K562 (cell line): ENCODE measurements around the gene MON1A. TPM values are rescaled to one million over a fixed set of nuclear protein-coding genes. Genes with fewer than 3 reads are reported as not detected.

Experiments
- ATAC-seq: fragments of 200-7000 bp; cut with Tn5 transposase; 3 replicates; pipeline ENCODE4 v1.9.1; 2020; ENCODE audit warnings: moderate library complexity
- BruUV-seq: library from RNA; stranded (reverse); fragments of 400-500 nt; replicated peaks from 2 replicates; lab custom pipeline; 2021; lab: Mats Ljungman, UMichigan
- CTCF ChIA-PET: fragments of 300-600 bp; formaldehyde crosslinking; extraction: SDS; loops from one replicate; lab custom pipeline; 2021; ENCODE audit warnings: low intra/inter-chr PET ratio; lab: Yijun Ruan, JAX
- POLR2A ChIA-PET: fragments of 300-600, 350-650 bp; sonication (Branson Sonifier 250); formaldehyde crosslinking; extraction: SDS; loops from one replicate; lab custom pipeline; 2021; ENCODE audit warnings: antibody characterized with exemption, inconsistent platforms; lab: Yijun Ruan, JAX
- DNase-seq, 4 experiments: peaks; one replicate each; pipeline versions ENCODE4 v3.0.0 to v3.0.0-alpha.2; 2011 to 2018; ENCODE audit warnings: low spot score in 3 of 4, mixed read lengths in 3 of 4; ENCODE audit errors: extremely low read depth in 1 of 4
- FAIRE-seq: peaks from 2 replicates; lab custom pipeline; 2011; peaks lifted over from hg19 to GRCh38; lab: Jason Lieb, UNC
- H2AFZ ChIP-seq: 2 replicates; pipeline ENCODE4 v1.6.0; 2011; ENCODE audit warnings: low read depth, low read length, control low read depth, inconsistent platforms
- H3K27ac ChIP-seq: fragments of 200-600 bp; 3 replicates; pipeline ENCODE4 v1.8.0; 2011; ENCODE audit warnings: low read depth, mild to moderate bottlenecking, control low read depth, inconsistent platforms, low read length, moderate library complexity, mixed read lengths; ENCODE audit errors: extremely low read depth
- H3K27me3 ChIP-seq, 2 experiments: fragments of 300-600 bp in 1 of 2; 2 replicates in 1 of 2; 3 replicates in 1 of 2; pipeline versions ENCODE4 v1.6.0 to v1.8.0; 2011; ENCODE audit warnings: inconsistent platforms in 2 of 2, low read length in 2 of 2, mild to moderate bottlenecking in 1 of 2, mixed read lengths in 1 of 2, moderate library complexity in 1 of 2; ENCODE audit not compliant: control insufficient read depth in 2 of 2, insufficient read depth in 2 of 2
- H3K36me3 ChIP-seq: fragments of 300-600 bp; 3 replicates; pipeline ENCODE4 v1.8.0; 2011; ENCODE audit warnings: mild to moderate bottlenecking, low read length, inconsistent platforms; ENCODE audit not compliant: control insufficient read depth, insufficient read depth
- H3K4me1 ChIP-seq, 2 experiments: fragments of 200-600 bp in 1 of 2; replicated peaks in 1 of 2; 2 replicates in 1 of 2; 3 replicates in 1 of 2; pipeline versions ENCODE4 v1.5.1 to v1.8.0; 2011; ENCODE audit warnings: inconsistent platforms in 2 of 2, low read length in 2 of 2, mild to moderate bottlenecking in 1 of 2, mixed read lengths in 1 of 2, moderate library complexity in 1 of 2; ENCODE audit not compliant: control insufficient read depth in 2 of 2, insufficient read depth in 2 of 2
- H3K4me2 ChIP-seq: 2 replicates; pipeline ENCODE4 v1.6.1; 2011; ENCODE audit warnings: low read length, control low read depth, inconsistent platforms, mixed read lengths; ENCODE audit not compliant: insufficient read depth
- H3K4me3 ChIP-seq: fragments of 200-600 bp; sonication (generic), shearing (Covaris generic); 2 replicates; pipeline ENCODE4 v1.5.1; 2016; ENCODE audit warnings: control low read depth, inconsistent platforms
- H3K79me2 ChIP-seq: fragments of 200-600 bp; 3 replicates; pipeline ENCODE4 v1.8.0; 2011; ENCODE audit warnings: low read length, inconsistent platforms; ENCODE audit not compliant: control insufficient read depth, insufficient read depth
- H3K9ac ChIP-seq, 2 experiments: 2 replicates each; pipeline versions ENCODE4 v1.6.0 to v1.6.1; 2011; ENCODE audit warnings: low read depth in 2 of 2, low read length in 2 of 2, control low read depth in 1 of 2, inconsistent platforms in 1 of 2, mild to moderate bottlenecking in 1 of 2, mixed read lengths in 1 of 2; ENCODE audit not compliant: insufficient read depth in 1 of 2
- H3K9me1 ChIP-seq: one replicate; pipeline ENCODE4 v1.6.0; 2011; ENCODE audit warnings: inconsistent platforms, mild to moderate bottlenecking, low read length, moderate library complexity; ENCODE audit not compliant: control insufficient read depth, insufficient read depth
- H3K9me3 ChIP-seq: replicated peaks from 2 replicates; pipeline ENCODE4 v1.5.1; 2011; ENCODE audit warnings: low read depth, low read length, inconsistent platforms; ENCODE audit not compliant: control insufficient read depth, insufficient read depth
- H4K20me1 ChIP-seq: replicated peaks from 2 replicates; pipeline ENCODE4 v1.6.1; 2011; ENCODE audit warnings: low read length, inconsistent platforms, mixed read lengths; ENCODE audit not compliant: control insufficient read depth, insufficient read depth
- EWSR1 ChIP-seq: fragments of 450-650 bp; IDR thresholded peaks from 2 replicates; pipeline ENCODE4 v1.6.1; 2018; ENCODE audit warnings: borderline replicate concordance, mild to moderate bottlenecking, low read depth, moderate library complexity; ENCODE audit not compliant: partially characterized antibody
- FIP1L1 ChIP-seq: fragments of 200-400 bp; formaldehyde crosslinking; IDR thresholded peaks from 2 replicates; pipeline ENCODE4 v1.6.1; 2018; ENCODE audit warnings: mild to moderate bottlenecking, low read depth, low read length; ENCODE audit not compliant: poor library complexity, severe bottlenecking
- GTF2A2 ChIP-seq: IDR thresholded peaks from 2 replicates; pipeline ENCODE4 v1.6.1; 2016; ENCODE audit warnings: mild to moderate bottlenecking, missing genetic modification characterization, missing compliant biosample characterization
- HDAC1 ChIP-seq, 2 experiments: fragments of 450-650 bp; IDR thresholded peaks; 2 replicates each; pipeline ENCODE4 v1.6.1; 2016 to 2017; ENCODE audit warnings: inconsistent platforms in 1 of 2, mild to moderate bottlenecking in 1 of 2, moderate library complexity in 1 of 2
- HLTF ChIP-seq: fragments of 450-650 bp; IDR thresholded peaks from 2 replicates; pipeline ENCODE4 v1.6.1; 2016
- HMG20B ChIP-seq: fragments of 250-450 bp; sonication (Bioruptor Pico); IDR thresholded peaks from 2 replicates; pipeline ENCODE4 v1.5.0; 2021; ENCODE audit warnings: mild to moderate bottlenecking
- MED1 ChIP-seq: sonication (generic); formaldehyde crosslinking; IDR thresholded peaks from 2 replicates; pipeline ENCODE4 v1.8.1; 2023; ENCODE audit warnings: missing genetic modification reagents, borderline replicate concordance
- MTA3 ChIP-seq: fragments of 450-650 bp; formaldehyde crosslinking; IDR thresholded peaks from 2 replicates; pipeline ENCODE4 v1.6.1; 2017; ENCODE audit warnings: mild to moderate bottlenecking, borderline replicate concordance
- MYNN ChIP-seq, 2 experiments: sonication (generic); formaldehyde crosslinking in 1 of 2; IDR thresholded peaks; 2 replicates each; pipeline versions ENCODE4 v1.5.0 to v1.6.1; 2016 to 2020; ENCODE audit warnings: antibody characterized with exemption in 1 of 2, missing genetic modification reagents in 1 of 2
- NFXL1 ChIP-seq: fragments of 450-650 bp; formaldehyde crosslinking; IDR thresholded peaks from 2 replicates; pipeline ENCODE4 v1.4.0; 2021; ENCODE audit warnings: mild to moderate bottlenecking
- POLR2H ChIP-seq: IDR thresholded peaks from 2 replicates; pipeline ENCODE4 v1.6.1; 2016; ENCODE audit warnings: missing genetic modification characterization, low read depth, mild to moderate bottlenecking, control low read depth, missing compliant biosample characterization, moderate library complexity
- RBFOX2 ChIP-seq: fragments of 200-400 bp; formaldehyde crosslinking; IDR thresholded peaks from 2 replicates; pipeline ENCODE4 v1.6.1; 2017; ENCODE audit warnings: low read depth, mild to moderate bottlenecking, low read length, moderate library complexity
- RBM15 ChIP-seq: fragments of 200-400 bp; formaldehyde crosslinking; IDR thresholded peaks from 2 replicates; pipeline ENCODE4 v1.6.1; 2018; ENCODE audit warnings: mild to moderate bottlenecking, low read length, moderate library complexity; ENCODE audit not compliant: insufficient read depth
- RUNX1 ChIP-seq: sonication (generic); IDR thresholded peaks from 2 replicates; pipeline ENCODE4 v1.6.1; 2016; ENCODE audit warnings: antibody characterized with exemption, low read depth
- SIN3B ChIP-seq: fragments of 450-650 bp; IDR thresholded peaks from 2 replicates; pipeline ENCODE4 v1.6.1; 2017; ENCODE audit warnings: low read depth, mild to moderate bottlenecking, moderate library complexity
- TEAD1 ChIP-seq, 2 experiments: fragments of 450-650 bp in 1 of 2; sonication (generic) in 1 of 2; formaldehyde crosslinking; IDR thresholded peaks; 2 replicates each; pipeline versions ENCODE4 v1.4.0 to v1.8.0; 2020 to 2022; ENCODE audit warnings: mild to moderate bottlenecking in 2 of 2, missing genetic modification reagents in 1 of 2
- ZBTB33 ChIP-seq: sonication (generic); formaldehyde crosslinking; IDR thresholded peaks from 2 replicates; pipeline ENCODE4 v1.8.1; 2023; ENCODE audit warnings: mild to moderate bottlenecking, missing genetic modification reagents
- ZBTB5 ChIP-seq: fragments of 450-650 bp; IDR thresholded peaks from 2 replicates; pipeline ENCODE4 v1.6.1; 2017; ENCODE audit warnings: antibody characterized with exemption
- ZNF316 ChIP-seq: fragments of 450-650 bp; IDR thresholded peaks from 2 replicates; pipeline ENCODE4 v1.6.1; 2016
- WGBS: fragments of 100-300 bp; shearing (Covaris generic); methylation state at CpG from one replicate; pipeline ENCODE4 v1.1.6; 2016; ENCODE audit warnings: low coverage, mixed read lengths; ENCODE audit not compliant: insufficient coverage; ENCODE audit errors: missing lambda C conversion rate; 5-methylcytosine and 5-hydroxymethylcytosine counted together
- in situ Hi-C: fragments of 300-500 bp; cut with MboI; formaldehyde crosslinking; loops from 4 replicates; pipeline ENCODE4 v1.15.0; 2018; ENCODE audit warnings: inconsistent platforms, mixed read lengths
- intact Hi-C: fragments of 100-400 bp; cut with micrococcal nuclease; formaldehyde crosslinking; loops from 2 replicates; pipeline ENCODE4 v1.14.2; 2022
- polyA plus RNA-seq, 8 experiments: library from polyadenylated mRNA; depleted of rRNA in 4 of 8; stranded (reverse) in 5 of 8; unstranded in 3 of 8; fragments of >200 nt; fragmentation: Nextera tagmentation in 2 of 8; fragmentation: Illumina TruSeq in 1 of 8; extraction: Ambion mirVana in 2 of 8; extraction: Trizol in 1 of 8; gene quantifications; 2 replicates each; pipeline versions ENCODE4 v1.2.1 to v1.2.3, GENCODE V29; 2011 to 2014; ENCODE audit warnings: inconsistent platforms in 1 of 8, missing spikeins in 1 of 8
- total RNA-seq, 7 experiments: library from RNA; depleted of rRNA in 6 of 7; stranded (reverse); fragments of >200 nt in 6 of 7; fragmentation: Illumina TruSeq in 2 of 7; extraction: Trizol in 2 of 7; gene quantifications; 2 replicates each; pipeline versions ENCODE4 v1.2.1 to v1.2.3, GENCODE V29; 2011 to 2021; ENCODE audit warnings: low replicate concordance in 1 of 7

MON1A gene
- total and polyA plus RNA-seq, 9 of the 15 experiments (the other 6 are each of a cell fraction or from before 2014, with no cell fraction given) = 1.1 to 13.8 (median 6.8) TPM

DNA sequence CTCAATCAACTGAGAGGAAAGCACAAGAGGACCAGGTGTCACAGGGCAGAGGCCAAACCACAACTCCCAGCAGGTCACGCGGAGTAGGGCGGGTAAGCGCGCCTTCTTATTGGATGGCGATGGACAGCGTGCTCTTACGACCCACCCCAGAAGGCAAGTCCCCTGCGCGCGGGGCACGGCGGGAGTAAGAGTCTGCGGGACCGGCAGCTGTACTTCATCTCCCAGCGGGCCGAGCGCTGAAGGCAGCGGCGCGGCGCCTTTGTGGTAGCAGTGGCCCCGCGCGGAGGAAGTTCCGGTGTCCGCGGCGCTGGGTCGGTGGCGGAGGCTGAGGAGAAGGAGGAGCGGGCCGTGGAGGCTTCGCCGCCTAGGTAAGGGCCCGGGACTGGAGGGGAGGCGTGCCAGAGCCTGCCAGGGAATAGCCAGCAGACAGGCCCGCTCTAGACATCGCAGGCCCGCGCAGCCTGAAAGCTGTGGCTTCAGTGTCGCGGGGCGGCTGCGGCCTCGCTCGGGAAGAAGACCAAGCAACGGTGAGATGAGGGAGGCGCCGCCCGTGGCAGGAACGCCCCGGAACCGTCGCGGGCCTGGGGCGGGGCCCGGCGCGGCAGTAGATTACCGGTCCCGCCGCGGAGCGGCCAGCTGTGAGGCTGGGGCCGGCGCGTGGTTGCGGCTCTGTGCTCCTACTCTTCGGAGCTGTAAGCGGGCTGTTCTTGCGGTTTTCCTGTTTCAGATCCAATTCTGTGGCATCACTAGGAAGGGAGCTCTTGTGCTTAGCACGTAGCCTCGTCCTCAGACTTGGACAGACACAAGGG is 10.5 kb upstream of the MON1A start, which contains the start of gene RBM6:
RBM6 (plus strand) TSS at position 293 of the 809 bp plus-strand sequence. CDS start 22,492 bp downstream, outside the sequence.
- DNase-seq (peak; percentile 87 to 96 (median 92)), FAIRE-seq (peak; percentile 97), ATAC-seq (peak; percentile 99)
- POLR2A ChIA-PET = interaction anchor here (0.6 to 3.3 kb wide), 12 partner anchors 8 to 397 kb away, joined by 3 to 38 read pairs (median 3); partner anchors contain the start of gene MON1A
- H4K20me1 ChIP-seq = no peaks in the 10 kb centered on the region
- peak within 1 kb of the TSS; percentile 87 for H3K4me3 ChIP-seq
- H3K9me3 ChIP-seq = no peaks in the 10 kb centered on the region
- WGBS = 0% methylated on average over 36 of the region's 74 CpGs
- intact Hi-C loops = no loop called here
- H3K79me2 ChIP-seq = peaks cover 50% of the 10 kb centered on the region
- peak within 1 kb of the TSS; percentile 86 to 95 for H3K9ac ChIP-seq
- peak within 1 kb of the TSS; percentile 94 for H2AFZ ChIP-seq
- no peaks in the 10 kb centered on the region for H3K9me1 ChIP-seq
- in situ Hi-C loops = no loop called here
- H3K27me3 ChIP-seq = no peaks in the 10 kb centered on the region
- H3K27ac ChIP-seq = peak within 1 kb of the TSS; percentile 96
- CTCF ChIA-PET = no interaction called here
- BruUV-seq = no TSS peak
- H3K4me1 ChIP-seq = peaks cover 4 to 9% of the 10 kb centered on the region in 2 experiments; a peak in 3 of 5 replicates
- H3K4me2 ChIP-seq = peak within 1 kb of the TSS; percentile 88
- H3K36me3 ChIP-seq = peaks cover 15% of the 10 kb centered on the region; the same call in 2 of the 3 replicates
- TF ChIP-seq RUNX1 = no peak
- peak; percentile 49; the same call in 1 of the 2 replicates for TF ChIP-seq ZNF316
- TF ChIP-seq HLTF = peak; percentile 68
- TF ChIP-seq TEAD1 (CRISPR knock-in tag; IDR thresholded peaks at IDR 0.05) = peak in 1 of 2 experiments; percentile 12; a peak in 1 of 4 replicates
- peak; percentile 66 for TF ChIP-seq FIP1L1
- no peak for TF ChIP-seq MED1
- TF ChIP-seq NFXL1 (CRISPR knock-in tag) = no peak
- no peak for TF ChIP-seq MYNN (IDR thresholded peaks at IDR 0.05)
- no peak for TF ChIP-seq MYNN (CRISPR knock-in tag; IDR thresholded peaks at IDR 0.05)
- TF ChIP-seq RBFOX2 = peak; percentile 96
- no peak for TF ChIP-seq HMG20B (CRISPR knock-in tag)
- no peak for TF ChIP-seq EWSR1
- no peak for TF ChIP-seq GTF2A2
- no peak for TF ChIP-seq RBM15
- TF ChIP-seq MTA3 = 0 out of 2 replicates have a peak, but pooled peaks have one; percentile 73
- TF ChIP-seq ZBTB33 (CRISPR knock-in tag) = peak; percentile 85
- peak; percentile 72; the same call in 1 of the 2 replicates for TF ChIP-seq SIN3B
- peak; percentile 71 for TF ChIP-seq POLR2H
- no peak for TF ChIP-seq ZBTB5
- peak in 1 of 2 experiments; percentile 93; a peak in 2 of 4 replicates for TF ChIP-seq HDAC1 (IDR thresholded peaks at IDR 0.05)
